GM12878 (cell line): ENCODE data around the gene NCBP1. TPM values are rescaled to one million over a fixed set of nuclear protein-coding genes. Genes with fewer than 3 reads are reported as not detected.
A peak's percentile ranks its signal among the peaks of the same experiment; 100 is the strongest.

Experiments used
- ATAC-seq: fragments of 200-7000 bp; cut with Tn5 transposase; 3 replicates; pipeline ENCODE4 v1.9.1; 2020; ENCODE audit warnings: mild to moderate bottlenecking, moderate library complexity
- BruUV-seq: library from RNA; stranded (reverse); fragments of 400-500 nt; replicated peaks from 2 replicates; lab custom pipeline; 2021; lab: Mats Ljungman, UMichigan
- CTCF ChIA-PET: fragments of 300-600 bp; sonication (Branson Sonifier 250); formaldehyde crosslinking; extraction: SDS; loops from one replicate; lab custom pipeline; 2021; ENCODE audit warnings: inconsistent platforms; lab: Yijun Ruan, JAX
- POLR2A ChIA-PET: fragments of 350-600 bp; formaldehyde crosslinking; extraction: SDS; loops from one replicate; lab custom pipeline; 2021; ENCODE audit warnings: inconsistent platforms; lab: Charles Lee
- RAD21 ChIA-PET: fragments of 300-600 bp; sonication (Branson Sonifier 250); formaldehyde crosslinking; loops from one replicate; lab custom pipeline; 2023; ENCODE audit warnings: antibody characterized with exemption; ENCODE audit not compliant: unreplicated experiment; lab: Charles Lee
- SMC1A ChIA-PET: fragments of 300-600 bp; sonication (Branson Sonifier 250); formaldehyde crosslinking; loops from one replicate; lab custom pipeline; 2023; ENCODE audit not compliant: unreplicated experiment, uncharacterized antibody; lab: Charles Lee
- DNase-seq: peaks from one replicate; pipeline ENCODE4 v3.0.0-alpha.2; 2011; ENCODE audit warnings: low read depth, low spot score
- FAIRE-seq: peaks from 3 replicates; lab custom pipeline; 2011; peaks lifted over from hg19 to GRCh38; lab: Jason Lieb, UNC
- H2AFZ ChIP-seq: 2 replicates; pipeline ENCODE4 v1.6.0; 2011; ENCODE audit warnings: low read depth, low read length, control low read depth; ENCODE audit not compliant: control insufficient read depth
- H3K27ac ChIP-seq: 2 replicates; pipeline ENCODE4 v1.5.1; 2011; ENCODE audit warnings: control low read depth; ENCODE audit not compliant: control insufficient read depth, insufficient read depth
- H3K27me3 ChIP-seq, 2 experiments: replicated peaks in 1 of 2; 2 replicates each; pipeline versions ENCODE4 v1.6.0 to v1.6.1; 2011; ENCODE audit warnings: low read length in 1 of 2; ENCODE audit not compliant: control insufficient read depth in 2 of 2, insufficient read depth in 2 of 2
- H3K36me3 ChIP-seq, 2 experiments: 2 replicates each; pipeline ENCODE4 v1.5.1; 2011; ENCODE audit warnings: low read length in 1 of 2; ENCODE audit not compliant: control insufficient read depth in 2 of 2, insufficient read depth in 2 of 2
- H3K4me1 ChIP-seq: 2 replicates; pipeline ENCODE4 v1.6.1; 2011; ENCODE audit warnings: mild to moderate bottlenecking, low read length, moderate library complexity, mixed read lengths; ENCODE audit not compliant: control insufficient read depth, insufficient read depth
- H3K4me2 ChIP-seq: 2 replicates; pipeline ENCODE4 v1.6.0; 2011; ENCODE audit warnings: control low read depth; ENCODE audit not compliant: control insufficient read depth, insufficient read depth
- H3K4me3 ChIP-seq: fragments of 200-600 bp; sonication (generic); 2 replicates; pipeline ENCODE4 v1.5.1; 2016
- H3K79me2 ChIP-seq: 2 replicates; pipeline ENCODE4 v1.6.0; 2011; ENCODE audit warnings: low read length; ENCODE audit not compliant: control insufficient read depth, insufficient read depth
- H3K9ac ChIP-seq: 2 replicates; pipeline ENCODE4 v1.8.0; 2011; ENCODE audit warnings: low read length, control low read depth, mixed read lengths; ENCODE audit not compliant: control insufficient read depth, insufficient read depth
- H3K9me3 ChIP-seq: replicated peaks from 3 replicates; pipeline ENCODE4 v1.5.1; 2011; ENCODE audit warnings: mild to moderate bottlenecking, low read length; ENCODE audit not compliant: control insufficient read depth, insufficient read depth
- H4K20me1 ChIP-seq: 2 replicates; pipeline ENCODE4 v1.6.0; 2011; ENCODE audit not compliant: control insufficient read depth, insufficient read depth
- BMI1 ChIP-seq: fragments of 450-650 bp; IDR thresholded peaks from 2 replicates; pipeline ENCODE4 v1.6.1; 2016; ENCODE audit warnings: mild to moderate bottlenecking, moderate library complexity, borderline replicate concordance
- CBX5 ChIP-seq: sonication (generic); IDR thresholded peaks from 2 replicates; pipeline ENCODE4 v1.6.1; 2016; ENCODE audit warnings: low read depth, moderate library complexity, mild to moderate bottlenecking, inconsistent platforms
- CUX1 ChIP-seq: IDR thresholded peaks from 2 replicates; pipeline ENCODE4 v1.6.1; 2012; ENCODE audit warnings: improper control_type of control experiment, low read depth, low read length; ENCODE audit not compliant: insufficient replicate concordance
- HCFC1 ChIP-seq: fragments of 150-350 bp; IDR thresholded peaks from 2 replicates; pipeline ENCODE4 v1.6.1; 2014; ENCODE audit warnings: low read length
- MEF2B ChIP-seq: fragments of 450-650 bp; IDR thresholded peaks from 2 replicates; pipeline ENCODE4 v1.6.1; 2018; ENCODE audit warnings: mild to moderate bottlenecking, moderate library complexity; ENCODE audit not compliant: partially characterized antibody, poor library complexity, severe bottlenecking
- NBN ChIP-seq: fragments of 450-650 bp; IDR thresholded peaks from 2 replicates; pipeline ENCODE4 v1.6.1; 2016
- NFYA ChIP-seq: IDR thresholded peaks from 2 replicates; pipeline ENCODE4 v1.6.1; 2011; ENCODE audit warnings: low read depth, mild to moderate bottlenecking, low read length, improper control_type of control experiment, borderline replicate concordance
- ZBTB33 ChIP-seq: fragments of 450-650 bp; IDR thresholded peaks from 2 replicates; pipeline ENCODE4 v1.6.1; 2017; ENCODE audit warnings: mild to moderate bottlenecking
- ZZZ3 ChIP-seq: IDR thresholded peaks from 2 replicates; pipeline ENCODE4 v1.6.1; 2011; ENCODE audit warnings: low read depth; ENCODE audit not compliant: control insufficient read depth, insufficient read length
- WGBS: methylation state at CpG from one replicate; pipeline ENCODE4 v1.1.6; 2016; ENCODE audit warnings: low lambda C conversion rate; ENCODE audit not compliant: insufficient replicate concordance, insufficient coverage; ENCODE audit errors: missing lambda C conversion rate; 5-methylcytosine and 5-hydroxymethylcytosine counted together
- in situ Hi-C: fragments of 300-500 bp; cut with MboI; formaldehyde crosslinking; loops from 9 replicates; pipeline ENCODE4 v1.14.3; 2018; ENCODE audit warnings: mixed read lengths
- intact Hi-C: fragments of 100-400 bp; cut with micrococcal nuclease; formaldehyde crosslinking; loops from one replicate; pipeline ENCODE4 v1.14.2; 2022; ENCODE audit not compliant: unreplicated experiment
- polyA plus RNA-seq, 11 experiments: library from polyadenylated mRNA; depleted of rRNA in 4 of 11; unstranded in 6 of 11; stranded (reverse) in 5 of 11; fragments of >200 nt; fragmentation: Nextera tagmentation in 4 of 11; fragmentation: Illumina TruSeq in 1 of 11; extraction: Ambion mirVana in 4 of 11; extraction: Trizol in 1 of 11; gene quantifications; 1 replicate in 1 of 11; 2 replicates in 10 of 11; pipeline versions ENCODE4 v1.2.1 to v1.2.3, GENCODE V29; 2011 to 2016; ENCODE audit warnings: inconsistent platforms in 2 of 11, missing spikeins in 2 of 11, low read depth in 1 of 11
- total RNA-seq, 4 experiments: library from RNA; depleted of rRNA in 3 of 4; stranded (reverse); fragments of >200 nt in 3 of 4; fragmentation: Illumina TruSeq in 1 of 4; extraction: Trizol in 1 of 4; gene quantifications; 2 replicates each; pipeline versions ENCODE4 v1.2.1 to v1.2.3, GENCODE V29; 2013 to 2021

NCBP1 gene
- total and polyA plus RNA-seq, 10 of the 15 experiments (the other 5 are each of a cell fraction or from before 2014, with no cell fraction given): 14.7 to 70.9 (median 36.0) TPM

- H2AFZ ChIP-seq: no peak overlapping the region
- no peaks in the 10 kb centered on the region for H3K9me3 ChIP-seq
- CTCF ChIA-PET: interaction anchor here (1.1 to 1.7 kb wide), 3 partner anchors 20 to 190 kb away, joined by 3 to 7 read pairs (median 5); no protein-coding TSS in a partner anchor
- no peaks in the 10 kb centered on the region for H3K79me2 ChIP-seq
- no peak overlapping the region for H3K27ac ChIP-seq
- no peak overlapping the region for H3K9ac ChIP-seq
- no peak for DNase-seq
- ATAC-seq: no peak
- FAIRE-seq: no peak
- H3K4me1 ChIP-seq: no peaks in the 10 kb centered on the region
- no peak overlapping the region for H3K4me2 ChIP-seq
- POLR2A ChIA-PET: no interaction called here
- in situ Hi-C loops: no loop called here
- 96% methylated on average over 3 of the region's 3 CpGs for WGBS
- BruUV-seq: TSS peak; percentile 2
- RAD21 ChIA-PET: interaction anchor here (1.5 kb wide), 1 partner anchor 27 kb away, joined by 3 read pairs; the partner anchor contains the start of gene TSTD2
- SMC1A ChIA-PET: interaction anchor here (0.8 to 1.2 kb wide), 4 partner anchors 12 to 26 kb away, joined by 3 read pairs; partner anchors contain the start of genes NCBP1 and TSTD2
- TF ChIP-seq CUX1 (no peak), ZZZ3 (no peak), CBX5 (no peak), ZBTB33 (no peak), NFYA (no peak), HCFC1 (no peak), NBN (no peak), MEF2B (no peak), BMI1 (no peak)
- no peaks in the 10 kb centered on the region for H4K20me1 ChIP-seq
- peaks cover 13 to 56% of the 10 kb centered on the region in 2 experiments for H3K36me3 ChIP-seq
- no peak overlapping the region for H3K4me3 ChIP-seq
- no peaks in the 10 kb centered on the region for H3K27me3 ChIP-seq
- intact Hi-C loops: no loop called here
Observed at GRCh38 chr9:97659771-97660170, 26.1 kb downstream of the NCBP1 start.
